NB4 (cell line): ENCODE data around the gene MYH9.

Experiments
- CTCF ChIP-seq: IDR thresholded peaks from one replicate; pipeline ENCODE4 v1.5.1; 2012; ENCODE audit warnings: low read depth, low read length
- MAX ChIP-seq: IDR thresholded peaks from 2 replicates; pipeline ENCODE4 v1.6.1; 2011; ENCODE audit warnings: low read depth, low read length
- MYC ChIP-seq: IDR thresholded peaks from 2 replicates; pipeline ENCODE4 v1.6.1; 2011; ENCODE audit warnings: low read depth, low read length
- POLR2A ChIP-seq: IDR thresholded peaks from 2 replicates; pipeline ENCODE4 v1.6.1; 2011; ENCODE audit warnings: mild to moderate bottlenecking; ENCODE audit not compliant: insufficient read length; ENCODE audit errors: extremely low read depth

- no peak for TF ChIP-seq CTCF
- no peak for TF ChIP-seq POLR2A
- TF ChIP-seq MYC = no peak
- TF ChIP-seq MAX = no peak
Observed at GRCh38 chr22:36344106-36344827, 43.5 kb downstream of the MYH9 start.
